HG03095 (cell line): ENCODE measurements around the gene RASA4B.
A peak's percentile ranks its signal among the peaks of the same experiment; 100 is the strongest.
"Not testable (repeated sequence)": the region's sequence is repeated elsewhere in the genome, so short reads cannot be mapped to it uniquely, and the experiment has no call there.

Experiments
- ATAC-seq: cut with Tn5 transposase; IDR thresholded peaks from one replicate; pipeline ENCODE4 v1.9.1; 2021; ENCODE audit warnings: moderate library complexity; ENCODE audit not compliant: unreplicated experiment

Gene RASA4B

GRCh38 chr7:102511860-102512522, 5.6 kb downstream of the RASA4B start:
- peak; percentile 38 for ATAC-seq

GRCh38 chr7:102510575-102510974, 7.0 kb downstream of the RASA4B start:
- ATAC-seq: not testable (repeated sequence)

GRCh38 chr7:102507410-102508088, 10.0 kb downstream of the RASA4B start:
- not testable (repeated sequence) for ATAC-seq

GRCh38 chr7:102505298-102506185, 12.0 kb downstream of the RASA4B start:
- not testable (repeated sequence) for ATAC-seq

GRCh38 chr7:102503141-102503540, 14.4 kb downstream of the RASA4B start:
- ATAC-seq: not testable (repeated sequence)

- not testable (repeated sequence) for ATAC-seq
Observed at GRCh38 chr7:102498321-102498720, 19.3 kb downstream of the RASA4B start.

- not testable (repeated sequence) for ATAC-seq
Observed at GRCh38 chr7:102497308-102497707, 20.3 kb downstream of the RASA4B start.

- not testable (repeated sequence) for ATAC-seq
Observed at GRCh38 chr7:102496861-102497260, 20.7 kb downstream of the RASA4B start.

GRCh38 chr7:102494473-102495149, 23.0 kb downstream of the RASA4B start:
- peak; percentile 70 for ATAC-seq

- ATAC-seq: peak; percentile 2
Observed at GRCh38 chr7:102494026-102494425, 23.6 kb downstream of the RASA4B start.

- ATAC-seq: peak; percentile 34
Observed at GRCh38 chr7:102493220-102493935, 24.2 kb downstream of the RASA4B start.

- ATAC-seq: peak; percentile 36
Observed at GRCh38 chr7:102490529-102491075, 27.0 kb downstream of the RASA4B start.

GRCh38 chr7:102484317-102484716, 33.3 kb downstream of the RASA4B start:
- ATAC-seq: not testable (repeated sequence)

- ATAC-seq: not testable (repeated sequence)
Observed at GRCh38 chr7:102481962-102482361, 35.6 kb downstream of the RASA4B start.

- not testable (repeated sequence) for ATAC-seq
Observed at GRCh38 chr7:102479982-102480637, 37.5 kb downstream of the RASA4B start.

- ATAC-seq: peak; percentile 28
Observed at GRCh38 chr7:102479209-102479584, 38.4 kb downstream of the RASA4B start.

- peak; percentile 87 for ATAC-seq
Observed at GRCh38 chr7:102478314-102479208, 39.0 kb downstream of the RASA4B start, which contains the start of gene POLR2J. POLR2J (minus strand) TSS chr7:102478922; CDS start chr7:102478860, 62 bp downstream.

- ATAC-seq: not testable (repeated sequence)
Observed at GRCh38 chr7:102474736-102475435, 42.7 kb downstream of the RASA4B start.
